NCI-H748 treated with DMSO at 0.1 percent for 48 hours (cell line): ENCODE results near the gene DUSP1.

ENCODE experiments used
- DNase-seq: peaks from one replicate; lab custom pipeline; 2025; lab: John Stamatoyannopoulos, UW

The DUSP1 gene

DNA sequence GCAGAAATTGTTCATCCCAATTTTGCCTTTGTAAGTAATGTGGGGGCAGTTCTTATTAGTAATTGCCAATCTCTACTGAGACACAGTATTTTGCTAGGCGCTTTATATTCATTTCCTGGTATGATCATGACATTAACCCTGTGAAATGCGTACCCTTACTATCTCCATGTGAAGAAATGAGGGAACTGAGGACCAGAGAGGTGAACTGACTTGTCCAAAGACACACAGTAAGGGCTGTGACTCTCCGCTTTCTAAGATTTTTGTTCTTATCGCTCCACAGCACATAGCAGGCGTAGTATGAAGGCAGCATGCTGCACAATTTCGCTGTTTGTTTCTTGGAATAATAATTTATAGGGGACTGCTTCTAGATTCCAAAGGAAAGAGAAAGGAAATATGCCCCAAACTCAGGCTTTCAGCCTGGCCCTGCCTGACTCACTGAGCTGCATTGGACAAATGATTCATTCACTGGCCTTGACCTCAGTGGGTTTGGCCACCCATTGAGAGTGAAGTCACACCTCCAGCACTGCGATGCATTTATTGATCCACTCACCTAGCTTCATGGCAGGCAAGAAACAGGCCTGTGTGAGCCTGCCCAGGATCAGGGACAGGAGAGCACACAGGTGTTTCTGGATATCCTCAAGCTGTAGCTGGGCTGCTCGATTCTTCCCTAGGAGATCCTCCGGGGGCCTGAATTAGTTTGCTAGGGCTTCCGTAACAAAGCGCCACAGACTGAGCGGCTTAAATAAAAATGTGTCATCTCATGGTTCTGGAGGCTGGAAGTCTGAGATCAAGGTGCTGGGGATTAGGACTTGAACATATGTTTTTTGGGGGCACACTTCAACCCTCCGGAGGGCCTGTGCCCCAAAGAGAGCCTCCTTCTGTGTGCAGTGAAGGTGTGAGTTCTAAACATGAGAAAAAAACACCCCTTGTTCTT is 7.2 kb upstream of the DUSP1 start:
- DNase-seq = no peak

DNA sequence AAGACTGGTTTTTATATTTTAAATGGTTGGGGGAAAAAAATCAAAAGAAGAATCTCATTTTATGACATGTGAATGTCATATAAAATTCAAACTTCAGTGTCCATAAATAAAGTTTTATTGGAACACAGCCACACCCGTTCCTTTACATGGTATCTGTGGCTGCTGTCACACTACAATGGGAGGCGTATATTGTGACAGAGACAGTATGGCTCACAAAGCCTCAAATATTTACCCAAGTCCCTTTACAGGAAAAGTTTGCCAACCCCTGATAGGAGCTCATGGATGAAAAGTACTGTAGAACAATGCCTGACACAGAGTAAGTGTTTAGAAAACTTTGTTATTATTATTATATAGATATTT is 5.2 kb upstream of the DUSP1 start:
- no peak for DNase-seq

- no peak for DNase-seq
Measured at GRCh38 chr5:172775326-172776234, 4.6 kb upstream of the DUSP1 start.

DNA sequence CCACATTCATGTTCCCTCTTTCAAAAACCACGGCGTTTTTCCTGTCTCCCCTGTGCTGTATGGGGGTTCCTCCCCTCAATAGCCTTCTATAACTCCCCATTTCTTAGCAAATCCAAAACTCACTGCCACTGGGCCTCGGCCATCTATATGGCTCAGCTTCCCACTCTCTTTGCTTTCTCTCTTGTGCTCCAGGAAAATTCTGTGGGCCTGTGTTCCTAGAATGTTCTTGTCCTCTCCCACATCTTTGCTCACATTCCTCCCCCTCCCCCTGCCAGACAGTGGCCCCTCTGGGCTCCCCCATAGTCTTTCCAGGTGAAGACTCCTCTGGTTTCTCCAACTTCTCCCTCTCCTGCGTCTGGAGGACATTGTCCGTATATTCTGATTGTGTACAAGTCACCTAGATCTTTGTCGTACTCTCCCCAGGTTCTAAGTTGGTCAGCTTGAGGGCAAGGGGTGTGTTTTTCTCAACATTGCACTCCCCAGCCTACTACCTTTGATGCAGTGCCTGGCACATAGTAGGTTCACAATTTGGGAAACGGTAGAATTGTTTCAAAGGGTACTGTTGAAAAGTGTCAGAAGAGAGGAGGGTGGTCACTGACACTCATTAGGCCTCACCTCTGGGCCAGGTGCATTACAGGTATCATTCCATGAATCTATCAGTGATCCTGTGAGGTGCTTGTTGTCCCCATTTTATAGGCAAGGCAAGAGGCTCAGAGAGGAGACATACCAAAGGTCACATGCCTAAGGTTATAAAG is 3.7 kb upstream of the DUSP1 start:
- no peak for DNase-seq

GRCh38 chr5:172773481-172774469 is 2.8 kb upstream of the DUSP1 start:
- DNase-seq = no peak

DNA sequence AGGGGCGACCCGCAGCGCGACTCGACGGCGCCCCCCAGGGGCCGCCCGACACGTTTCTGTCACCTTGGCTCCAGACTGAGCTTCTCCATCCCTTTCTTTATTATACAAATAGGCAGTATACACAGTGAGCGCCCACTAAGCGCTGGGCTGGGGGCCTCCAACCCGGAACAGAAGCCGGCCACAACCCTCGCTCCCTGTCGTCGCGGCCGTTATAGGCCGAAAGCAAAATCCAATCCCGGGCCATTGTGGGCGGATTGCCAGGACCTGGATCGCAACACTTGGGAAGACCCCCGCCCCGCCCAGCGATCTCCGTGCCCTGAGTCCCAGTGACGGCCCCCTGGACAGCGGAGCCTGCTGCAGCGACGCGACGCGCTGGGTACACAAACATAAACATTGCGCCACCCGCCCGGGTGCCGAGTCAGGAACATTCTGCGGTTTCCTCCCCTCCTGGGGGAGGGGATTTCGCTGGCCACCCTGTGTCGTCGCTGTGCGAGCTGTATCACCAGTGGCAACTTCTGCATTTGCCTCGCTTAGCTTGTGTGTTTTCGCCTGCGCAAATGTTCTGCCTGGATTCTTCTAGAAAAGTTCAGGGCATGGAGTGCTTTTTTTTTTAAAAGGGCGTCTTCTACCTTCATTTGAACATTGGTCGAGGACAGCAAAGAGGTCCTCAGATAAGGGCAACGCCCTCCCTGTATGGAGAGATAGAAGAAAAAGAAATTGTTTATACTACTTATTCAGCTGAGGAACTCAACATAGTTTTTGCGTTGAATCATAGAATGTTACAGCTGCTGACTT is 1.3 kb upstream of the DUSP1 start:
- DNase-seq = peak; percentile 89

- DNase-seq = peak; percentile 56
Measured at GRCh38 chr5:172771439-172772111, 580 bp upstream of the DUSP1 start.

GRCh38 chr5:172770374-172770674 is 671 bp downstream of the DUSP1 start:
- no peak for DNase-seq

- DNase-seq = no peak
Measured at GRCh38 chr5:172769616-172770373, 1.2 kb downstream of the DUSP1 start.

GRCh38 chr5:172769342-172769615 is 1.7 kb downstream of the DUSP1 start:
- no peak for DNase-seq

DNA sequence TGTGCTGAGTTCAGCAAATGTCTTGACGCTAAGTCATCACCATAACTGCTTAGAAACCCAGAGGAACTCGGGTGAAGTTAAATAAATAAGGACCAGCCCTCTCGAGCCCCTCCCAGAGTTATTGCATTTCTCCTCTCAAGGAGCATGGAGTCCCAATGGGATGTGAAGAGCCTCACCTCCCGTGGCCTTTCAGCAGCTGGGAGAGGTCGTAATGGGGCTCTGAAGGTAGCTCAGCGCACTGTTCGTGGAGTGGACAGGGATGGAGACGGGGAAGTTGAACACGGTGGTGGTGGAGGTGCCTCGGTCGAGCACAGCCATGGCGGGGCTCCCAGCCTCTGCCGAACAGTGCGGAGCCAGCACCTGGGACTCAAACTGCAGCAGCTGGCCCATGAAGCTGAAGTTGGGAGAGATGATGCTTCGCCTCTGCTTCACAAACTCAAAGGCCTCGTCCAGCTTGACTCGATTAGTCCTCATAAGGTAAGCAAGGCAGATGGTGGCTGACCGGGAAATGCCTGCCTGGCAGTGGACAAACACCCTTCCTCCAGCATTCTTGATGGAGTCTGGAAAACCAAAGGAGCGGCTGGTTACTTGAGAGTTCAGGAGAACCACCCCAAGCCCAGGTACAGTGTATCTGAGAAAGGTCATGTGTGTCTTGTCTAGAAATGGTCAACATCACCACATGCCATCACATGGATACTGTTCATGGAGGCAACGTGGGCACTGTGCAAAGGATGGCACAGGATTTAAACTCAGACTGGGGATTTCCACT is 2.2 kb downstream of the DUSP1 start:
- no peak for DNase-seq

GRCh38 chr5:172768098-172768572 is 2.9 kb downstream of the DUSP1 start:
- DNase-seq = no peak

DNA sequence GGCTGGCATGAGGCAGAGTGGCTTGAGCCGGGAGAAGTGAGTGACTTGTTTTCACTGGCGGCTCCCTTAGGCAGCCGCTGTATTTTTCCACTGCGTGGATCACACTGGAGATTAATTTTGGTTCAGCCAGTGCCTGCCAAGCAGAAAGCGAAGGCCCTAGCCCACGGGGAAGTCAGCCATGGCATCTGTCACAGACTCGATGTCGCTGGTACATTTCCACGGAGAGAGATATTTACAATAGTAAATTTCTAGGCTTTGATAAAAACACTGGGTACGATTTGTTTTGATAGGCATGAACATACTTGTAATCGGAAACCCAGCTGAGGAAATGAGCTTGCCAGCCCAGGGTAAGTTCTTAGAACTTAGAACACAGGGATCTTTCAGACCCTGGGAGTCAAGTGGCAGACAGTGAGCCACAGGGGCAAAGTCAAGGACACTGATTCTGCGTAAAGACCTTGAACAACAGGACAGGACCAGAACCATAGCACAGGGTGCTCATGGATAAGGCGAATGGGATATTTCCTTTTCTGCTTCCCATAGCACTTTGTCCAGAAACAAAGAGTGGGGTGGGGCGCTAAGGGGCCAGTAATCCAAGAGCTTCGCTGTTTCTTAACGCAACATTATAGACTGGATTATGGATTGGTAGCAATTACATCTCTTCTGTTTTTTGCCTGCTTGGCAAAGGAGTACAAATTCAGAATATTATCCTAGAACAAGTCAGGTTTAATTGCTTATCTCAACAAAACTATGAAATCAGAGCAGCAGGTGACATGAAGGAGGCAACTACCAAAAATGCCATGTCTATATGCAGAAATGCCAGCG is 4.5 kb downstream of the DUSP1 start:
- DNase-seq = no peak

DNA sequence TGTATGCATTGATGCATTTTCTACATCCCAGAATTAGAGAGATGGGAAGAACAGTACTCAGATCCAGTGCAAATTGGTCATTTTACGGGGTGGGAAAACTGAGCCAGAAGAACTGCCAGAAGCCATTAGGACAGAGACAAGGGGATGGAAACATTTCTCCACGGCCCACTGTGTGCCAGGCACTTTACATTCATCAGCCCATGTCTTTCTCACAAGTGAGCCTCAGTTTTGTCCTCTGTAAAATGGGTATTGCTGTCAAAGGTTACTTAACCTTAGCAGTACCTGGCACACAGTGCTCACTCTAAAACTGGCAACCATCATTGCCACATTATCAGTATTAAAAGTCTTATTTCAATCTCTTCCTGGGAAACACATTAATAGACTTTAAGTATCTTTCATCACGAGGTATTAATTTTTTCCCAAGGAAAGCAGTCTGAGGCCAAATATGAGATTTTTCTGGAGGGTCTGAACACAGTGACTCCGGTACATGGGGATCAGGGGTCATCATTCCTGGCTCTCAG is 5.2 kb downstream of the DUSP1 start:
- DNase-seq = no peak

GRCh38 chr5:172764861-172765765 is 5.9 kb downstream of the DUSP1 start:
- DNase-seq = peak; percentile 98

DNA sequence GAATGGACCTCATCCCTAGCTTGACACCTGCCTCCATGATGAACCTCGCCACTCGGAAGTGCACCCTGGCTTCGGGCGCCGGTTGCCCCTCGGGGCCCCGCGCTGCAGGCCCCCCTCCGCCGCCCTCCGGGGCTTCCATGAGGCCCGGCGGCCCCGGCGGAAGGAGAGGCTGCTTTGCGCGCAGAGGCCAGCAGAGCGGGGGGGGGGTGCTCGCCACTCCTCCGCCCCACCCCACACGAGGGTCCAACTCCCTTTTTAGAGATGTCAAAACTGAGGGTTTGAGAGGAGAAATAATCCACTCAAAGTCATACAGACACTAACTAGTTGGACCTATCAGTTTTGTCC is 7.9 kb downstream of the DUSP1 start:
- DNase-seq = no peak
